Measurements from ENCODE around the gene TMEM219. TPM values are rescaled to one million over a fixed set of nuclear protein-coding genes. Genes with fewer than 3 reads are reported as not detected.

TMEM219 gene
- total RNA-seq, 1 experiment from 2014 or later = 92.1 TPM

GRCh38 chr16:29922326-29922725 is 39.6 kb upstream of the TMEM219 start:
- no peak for TF ChIP-seq CTCF (IDR thresholded peaks at IDR 0.05; ENCODE audit: unreplicated experiment)

GRCh38 chr16:29922986-29923501 is 38.8 kb upstream of the TMEM219 start:
- CTCF ChIA-PET = no interaction called here
- BruUV-seq (replicated peaks) = TSS peak; percentile 0
- Mint-ChIP-seq H3K4me3 (ENCODE audit: low read depth, unreplicated experiment) (no peak overlapping the region), H3K36me3 (ENCODE audit: insufficient read depth, unreplicated experiment) (peaks cover 58% of the 10 kb centered on the region), H3K27ac (ENCODE audit: unreplicated experiment) (no peak overlapping the region), H3K27me3 (ENCODE audit: unreplicated experiment) (no peaks in the 10 kb centered on the region), H3K4me1 (ENCODE audit: low read depth, unreplicated experiment) (peaks cover 29% of the 10 kb centered on the region), H3K9me3 (ENCODE audit: low read depth, unreplicated experiment) (no peaks in the 10 kb centered on the region)
- no peak for DNase-seq
- no peak for TF ChIP-seq CTCF (IDR thresholded peaks at IDR 0.05; ENCODE audit: unreplicated experiment)
- intact Hi-C loops (cut with micrococcal nuclease; ENCODE audit: unreplicated experiment) = loop anchor here (10.0 kb wide), 1 partner anchor 52 kb away; the partner anchor contains the start of gene TAOK2

More at GRCh38 chr16:29922326-29922725, 39.6 kb upstream of the TMEM219 start:
- H3K4me1 Mint-ChIP-seq (ENCODE audit: low read depth, unreplicated experiment) = peaks cover 23% of the 10 kb centered on the region
- intact Hi-C loops (cut with micrococcal nuclease; ENCODE audit: unreplicated experiment) = loop anchor here (10.0 kb wide), 1 partner anchor 52 kb away; the partner anchor contains the start of gene TAOK2
- no peaks in the 10 kb centered on the region for H3K27me3 Mint-ChIP-seq (ENCODE audit: unreplicated experiment)
- peaks cover 66% of the 10 kb centered on the region for H3K36me3 Mint-ChIP-seq (ENCODE audit: insufficient read depth, unreplicated experiment)
- no TSS peak for BruUV-seq (replicated peaks)
- no peaks in the 10 kb centered on the region for H3K9me3 Mint-ChIP-seq (ENCODE audit: low read depth, unreplicated experiment)
- DNase-seq = no peak
- no peak overlapping the region for H3K27ac Mint-ChIP-seq (ENCODE audit: unreplicated experiment)
- CTCF ChIA-PET = no interaction called here
- H3K4me3 Mint-ChIP-seq (ENCODE audit: low read depth, unreplicated experiment) = no peak overlapping the region

- no peak for TF ChIP-seq CTCF (IDR thresholded peaks at IDR 0.05; ENCODE audit: unreplicated experiment)
- DNase-seq = no peak
- intact Hi-C loops (cut with micrococcal nuclease; ENCODE audit: unreplicated experiment) = loop anchor here (10.0 kb wide), 1 partner anchor 50 kb away; the partner anchor contains the start of gene TAOK2
- H3K27ac Mint-ChIP-seq (ENCODE audit: unreplicated experiment) = peak overlapping the region; percentile 69
- H3K4me3 Mint-ChIP-seq (ENCODE audit: low read depth, unreplicated experiment) = peak overlapping the region; percentile 89
- CTCF ChIA-PET = interaction anchor here (0.7 to 1.7 kb wide), 4 partner anchors 19 to 80 kb away, joined by 3 to 9 read pairs (median 4); partner anchors contain the start of genes ASPHD1 and SEZ6L2
- H3K36me3 Mint-ChIP-seq (ENCODE audit: insufficient read depth, unreplicated experiment) = peaks cover 52% of the 10 kb centered on the region
- BruUV-seq (replicated peaks) = no TSS peak
- no peaks in the 10 kb centered on the region for H3K27me3 Mint-ChIP-seq (ENCODE audit: unreplicated experiment)
- H3K9me3 Mint-ChIP-seq (ENCODE audit: low read depth, unreplicated experiment) = no peaks in the 10 kb centered on the region
- H3K4me1 Mint-ChIP-seq (ENCODE audit: low read depth, unreplicated experiment) = peaks cover 29% of the 10 kb centered on the region
Measured at GRCh38 chr16:29925105-29925756, 36.6 kb upstream of the TMEM219 start.

GRCh38 chr16:29925781-29926710 is 35.8 kb upstream of the TMEM219 start, which contains the start of gene KCTD13:
Gene KCTD13, minus strand, starts transcription at chr16:29926226. Its CDS starts 193 bp downstream, at chr16:29926033.
- Mint-ChIP-seq H3K9me3 (ENCODE audit: low read depth, unreplicated experiment) (no peaks in the 10 kb centered on the region), H3K27ac (ENCODE audit: unreplicated experiment) (peak within 1 kb of the TSS; percentile 74), H3K4me1 (ENCODE audit: low read depth, unreplicated experiment) (peaks cover 29% of the 10 kb centered on the region), H3K4me3 (ENCODE audit: low read depth, unreplicated experiment) (peak within 1 kb of the TSS; percentile 89), H3K27me3 (ENCODE audit: unreplicated experiment) (no peaks in the 10 kb centered on the region), H3K36me3 (ENCODE audit: insufficient read depth, unreplicated experiment) (peaks cover 44% of the 10 kb centered on the region)
- no TSS peak for BruUV-seq (replicated peaks)
- TF ChIP-seq CTCF (IDR thresholded peaks at IDR 0.05; ENCODE audit: unreplicated experiment) = no peak
- CTCF ChIA-PET = interaction anchor here (0.6 to 1.8 kb wide), 11 partner anchors 9 to 1080 kb away, joined by 3 to 9 read pairs (median 5); partner anchors contain the start of genes ASPHD1, HIRIP3, SEZ6L2 and TMEM219
- intact Hi-C loops (cut with micrococcal nuclease; ENCODE audit: unreplicated experiment) = loop anchor here (10.0 kb wide), 1 partner anchor 49 kb away; the partner anchor contains the start of gene TAOK2
- peak; percentile 94 for DNase-seq
